SK-N-SH treated with all-trans-retinoic acid at 6 μM for 48 hours (cell line): ENCODE measurements around the gene SPON1.

ENCODE experiments used
- ATAC-seq: fragments of 200-7000 bp; cut with Tn5 transposase; 3 replicates; pipeline ENCODE4 v1.9.1; 2020; ENCODE audit warnings: mild to moderate bottlenecking, moderate library complexity
- ARNTL ChIP-seq: fragments of 450-650 bp; formaldehyde crosslinking; IDR thresholded peaks from 2 replicates; pipeline ENCODE4 v1.5.0; 2020; ENCODE audit warnings: low read depth, mild to moderate bottlenecking, moderate library complexity, borderline replicate concordance
- CREB5 ChIP-seq: fragments of 250-450 bp; sonication (Bioruptor Pico); IDR thresholded peaks from 2 replicates; pipeline ENCODE4 v1.5.1; 2020; ENCODE audit warnings: low read depth, mild to moderate bottlenecking, moderate library complexity
- CSRNP3 ChIP-seq: fragments of 250-450 bp; sonication (Bioruptor Pico); IDR thresholded peaks from 2 replicates; pipeline ENCODE4 v1.5.1; 2021; ENCODE audit warnings: mild to moderate bottlenecking, moderate library complexity
- ESRRG ChIP-seq: fragments of 250-450 bp; sonication (Bioruptor Pico); IDR thresholded peaks from 2 replicates; pipeline ENCODE4 v1.6.1; 2021; ENCODE audit warnings: mild to moderate bottlenecking
- GLIS3 ChIP-seq: fragments of 250-450 bp; sonication (Bioruptor Pico); IDR thresholded peaks from 2 replicates; pipeline ENCODE4 v1.5.0; 2020; ENCODE audit warnings: mild to moderate bottlenecking, moderate library complexity
- ISL1 ChIP-seq: fragments of 250-450 bp; sonication (Bioruptor Pico); IDR thresholded peaks from 2 replicates; pipeline ENCODE4 v2.1.2; 2022; ENCODE audit warnings: mild to moderate bottlenecking, moderate library complexity
- OSR1 ChIP-seq: fragments of 250-450 bp; sonication (Bioruptor Pico); IDR thresholded peaks from 2 replicates; pipeline ENCODE4 v1.8.0; 2022; ENCODE audit warnings: moderate library complexity, mild to moderate bottlenecking, inconsistent platforms
- POU6F1 ChIP-seq: fragments of 250-450 bp; sonication (Bioruptor Pico); IDR thresholded peaks from 2 replicates; pipeline ENCODE4 v1.8.0; 2021; ENCODE audit warnings: low read depth, mild to moderate bottlenecking, moderate library complexity, borderline replicate concordance
- PPARA ChIP-seq: fragments of 250-450 bp; sonication (Bioruptor Pico); IDR thresholded peaks from 2 replicates; pipeline ENCODE4 v1.5.0; 2020; ENCODE audit warnings: mild to moderate bottlenecking, borderline replicate concordance
- RARB ChIP-seq: fragments of 250-450 bp; sonication (Bioruptor Pico); IDR thresholded peaks from 2 replicates; pipeline ENCODE4 v1.8.0; 2021; ENCODE audit warnings: mild to moderate bottlenecking, moderate library complexity
- SNAI2 ChIP-seq: fragments of 250-450 bp; sonication (Bioruptor Pico); IDR thresholded peaks from 2 replicates; pipeline ENCODE4 v1.5.0; 2020; ENCODE audit warnings: mild to moderate bottlenecking, moderate library complexity
- TCF4 ChIP-seq: fragments of 250-450 bp; sonication (Bioruptor Pico); IDR thresholded peaks from 2 replicates; pipeline ENCODE4 v1.8.0; 2021; ENCODE audit warnings: mild to moderate bottlenecking, moderate library complexity, borderline replicate concordance
- TOX ChIP-seq: fragments of 250-450 bp; sonication (Bioruptor Pico); IDR thresholded peaks from 2 replicates; pipeline ENCODE4 v1.8.0; 2021; ENCODE audit warnings: mild to moderate bottlenecking, moderate library complexity, borderline replicate concordance
- TSHZ2 ChIP-seq: fragments of 250-450 bp; sonication (Bioruptor Pico); IDR thresholded peaks from 2 replicates; pipeline ENCODE4 v1.5.0; 2020; ENCODE audit warnings: mild to moderate bottlenecking, moderate library complexity
- ZC3H10 ChIP-seq: fragments of 250-450 bp; sonication (Bioruptor Pico); IDR thresholded peaks from 2 replicates; pipeline ENCODE4 v1.5.1; 2021; ENCODE audit warnings: mild to moderate bottlenecking, moderate library complexity
- ZFP3 ChIP-seq: fragments of 250-450 bp; sonication (Bioruptor Pico); IDR thresholded peaks from 2 replicates; pipeline ENCODE4 v1.5.0; 2020; ENCODE audit warnings: mild to moderate bottlenecking, moderate library complexity
- ZFP30 ChIP-seq: fragments of 450-650 bp; formaldehyde crosslinking; IDR thresholded peaks from 2 replicates; pipeline ENCODE4 v1.5.0; 2022; ENCODE audit warnings: mild to moderate bottlenecking, moderate library complexity
- ZNF565 ChIP-seq: fragments of 450-650 bp; formaldehyde crosslinking; conservative IDR thresholded peaks from 2 replicates; pipeline ENCODE4 v1.5.0; 2020; ENCODE audit warnings: low read depth, mild to moderate bottlenecking, moderate library complexity
- ZNF70 ChIP-seq: fragments of 450-650 bp; formaldehyde crosslinking; IDR thresholded peaks from 2 replicates; pipeline ENCODE4 v1.5.0; 2020; ENCODE audit warnings: mild to moderate bottlenecking, moderate library complexity
- ZNF8 ChIP-seq: fragments of 450-650 bp; formaldehyde crosslinking; IDR thresholded peaks from 2 replicates; pipeline ENCODE4 v1.5.0; 2020; ENCODE audit warnings: mild to moderate bottlenecking, moderate library complexity

The SPON1 gene

GRCh38 chr11:14141676-14142075 is 179.2 kb downstream of the SPON1 start:
- TF ChIP-seq TCF4 (CRISPR knock-in tag), result no peak
- TF ChIP-seq SNAI2 (CRISPR knock-in tag), result no peak
- no peak for TF ChIP-seq ISL1 (CRISPR knock-in tag)
- TF ChIP-seq ZNF565 (CRISPR knock-in tag), result no peak
- TF ChIP-seq ZFP3 (CRISPR knock-in tag), result no peak
- TF ChIP-seq ZNF8 (CRISPR knock-in tag), result no peak
- TF ChIP-seq ARNTL (CRISPR knock-in tag), result no peak
- no peak for TF ChIP-seq PPARA (CRISPR knock-in tag)
- TF ChIP-seq, all 23 proteins: peak for 0
- ATAC-seq, result no peak

GRCh38 chr11:14144934-14145333 is 182.4 kb downstream of the SPON1 start:
- TF ChIP-seq CSRNP3, result no peak
- no peak for TF ChIP-seq ZNF70 (CRISPR knock-in tag)
- no peak for TF ChIP-seq ZFP30 (CRISPR knock-in tag)
- TF ChIP-seq RARB, result no peak
- TF ChIP-seq ZNF565 (CRISPR knock-in tag), result no peak
- TF ChIP-seq TSHZ2 (CRISPR knock-in tag), result no peak
- no peak for TF ChIP-seq ZFP3 (CRISPR knock-in tag)
- TF ChIP-seq OSR1, result no peak
- no peak for TF ChIP-seq TOX (CRISPR knock-in tag)
- TF ChIP-seq, all 23 proteins: peak for 0
- ATAC-seq, result no peak

GRCh38 chr11:14148653-14149273 is 186.2 kb downstream of the SPON1 start:
- no peak for TF ChIP-seq GLIS3 (CRISPR knock-in tag)
- no peak for TF ChIP-seq ZNF70 (CRISPR knock-in tag)
- no peak for TF ChIP-seq POU6F1 (CRISPR knock-in tag)
- TF ChIP-seq ZFP30 (CRISPR knock-in tag), result no peak
- no peak for TF ChIP-seq OSR1
- no peak for TF ChIP-seq ISL1 (CRISPR knock-in tag)
- no peak for TF ChIP-seq TCF4 (CRISPR knock-in tag)
- TF ChIP-seq ESRRG (CRISPR knock-in tag), result no peak
- TF ChIP-seq ZC3H10 (CRISPR knock-in tag), result no peak
- TF ChIP-seq TSHZ2 (CRISPR knock-in tag), result no peak
- no peak for TF ChIP-seq CREB5 (CRISPR knock-in tag)
- no peak for TF ChIP-seq ARNTL (CRISPR knock-in tag)
- no peak for TF ChIP-seq PPARA (CRISPR knock-in tag)
- peak; percentile 86 for ATAC-seq
